ENCODE data around the gene NFASC. TPM values are rescaled to one million over a fixed set of nuclear protein-coding genes. Genes with fewer than 3 reads are reported as not detected.

Gene NFASC
- total and polyA plus RNA-seq, 2 donors from 2014 or later = 23.2 to 29.9 TPM

GRCh38 chr1:204826970-204827369, 43.7 kb upstream of the NFASC start:
- peak; percentile 17 for TF ChIP-seq CTCF (IDR thresholded peaks at IDR 0.05; ENCODE audit: borderline replicate concordance, extremely low read depth, insufficient read depth)
- FAIRE-seq (no peak), DNase-seq (no peak)
- H3K4me3 ChIP-seq (ENCODE audit: low read length in 3 of 3) = no peak overlapping the region
- no peaks in the 10 kb centered on the region for H3K9me3 ChIP-seq (ENCODE audit: control insufficient read depth in 2 of 3, insufficient read depth in 1 of 3, low read length in 3 of 3)
- intact Hi-C loops (cut with DNase I) = no loop called here
- no peak overlapping the region for H3K27ac ChIP-seq (ENCODE audit: low read depth in 2 of 2, low read length in 2 of 2)
- H3K9ac ChIP-seq (ENCODE audit: low read length in 3 of 3) = no peak overlapping the region
- no peaks in the 10 kb centered on the region for H3K36me3 ChIP-seq (ENCODE audit: control insufficient read depth in 2 of 3, insufficient read depth in 3 of 3, low read length in 3 of 3)
- H3K27me3 ChIP-seq (ENCODE audit: control insufficient read depth, insufficient read depth, low read length) = peaks cover 3% of the 10 kb centered on the region
- peaks cover 0 to 7% (median 4%) of the 10 kb centered on the region in 3 donors for H3K4me1 ChIP-seq (ENCODE audit: control insufficient read depth in 2 of 3, insufficient read depth in 2 of 3, low read depth in 1 of 3, low read length in 3 of 3)

GRCh38 chr1:204828352-204828850, 42.3 kb upstream of the NFASC start:
- H3K4me3 ChIP-seq (ENCODE audit: low read length in 3 of 3) = peak overlapping the region; percentile 33 to 50 (median 39)
- FAIRE-seq = no peak
- no peaks in the 10 kb centered on the region for H3K9me3 ChIP-seq (ENCODE audit: control insufficient read depth in 2 of 3, insufficient read depth in 1 of 3, low read length in 3 of 3)
- DNase-seq = peak; percentile 78 to 90 (median 84)
- no peaks in the 10 kb centered on the region for H3K36me3 ChIP-seq (ENCODE audit: control insufficient read depth in 2 of 3, insufficient read depth in 3 of 3, low read length in 3 of 3)
- intact Hi-C loops (cut with DNase I) = no loop called here
- peak overlapping the region; percentile 39 to 50 for H3K27ac ChIP-seq (ENCODE audit: low read depth in 2 of 2, low read length in 2 of 2)
- H3K4me1 ChIP-seq (ENCODE audit: control insufficient read depth in 2 of 3, insufficient read depth in 2 of 3, low read depth in 1 of 3, low read length in 3 of 3) = peaks cover 0 to 7% (median 0%) of the 10 kb centered on the region in 3 donors
- H3K9ac ChIP-seq (ENCODE audit: low read length in 3 of 3) = peak overlapping the region in 1 of 3 donors; percentile 22
- peak; percentile 20 for TF ChIP-seq CTCF (IDR thresholded peaks at IDR 0.05; ENCODE audit: borderline replicate concordance, extremely low read depth, insufficient read depth)
- H3K27me3 ChIP-seq (ENCODE audit: control insufficient read depth, insufficient read depth, low read length) = peaks cover 3% of the 10 kb centered on the region

GRCh38 chr1:204829133-204829825, 41.4 kb upstream of the NFASC start:
- FAIRE-seq (no peak), DNase-seq (peak in 1 of 5 donors; percentile 79)
- H3K36me3 ChIP-seq (ENCODE audit: control insufficient read depth in 2 of 3, insufficient read depth in 3 of 3, low read length in 3 of 3) = no peaks in the 10 kb centered on the region
- no peaks in the 10 kb centered on the region for H3K9me3 ChIP-seq (ENCODE audit: control insufficient read depth in 2 of 3, insufficient read depth in 1 of 3, low read length in 3 of 3)
- intact Hi-C loops (cut with DNase I) = no loop called here
- TF ChIP-seq CTCF (IDR thresholded peaks at IDR 0.05; ENCODE audit: borderline replicate concordance, extremely low read depth, insufficient read depth) = no peak
- peaks cover 3% of the 10 kb centered on the region for H3K27me3 ChIP-seq (ENCODE audit: control insufficient read depth, insufficient read depth, low read length)
- no peak overlapping the region for H3K27ac ChIP-seq (ENCODE audit: low read depth in 2 of 2, low read length in 2 of 2)
- peak overlapping the region; percentile 30 to 50 (median 39) for H3K4me3 ChIP-seq (ENCODE audit: low read length in 3 of 3)
- H3K4me1 ChIP-seq (ENCODE audit: control insufficient read depth in 2 of 3, insufficient read depth in 2 of 3, low read depth in 1 of 3, low read length in 3 of 3) = peaks cover 0 to 7% (median 0%) of the 10 kb centered on the region in 3 donors
- peak overlapping the region in 1 of 3 donors; percentile 22 for H3K9ac ChIP-seq (ENCODE audit: low read length in 3 of 3)

Data from kidney (tissue), 14 donors.